ENCODE data around the gene DDB1. TPM values are rescaled to one million over a fixed set of nuclear protein-coding genes. Genes with fewer than 3 reads are reported as not detected.
"Not testable (repeated sequence)": the region's sequence is repeated elsewhere in the genome, so short reads cannot be mapped to it uniquely, and the experiment has no call there.

The DDB1 gene
- total RNA-seq, 1 donor from 2014 or later = 419 TPM

- DNase-seq (ENCODE audit: low read depth, low spot score) = no peak
Observed at GRCh38 chr11:61272731-61273130, 60.2 kb downstream of the DDB1 start.

- DNase-seq (ENCODE audit: low read depth, low spot score) = no peak
Observed at GRCh38 chr11:61270354-61271076, 62.4 kb downstream of the DDB1 start.

- DNase-seq (ENCODE audit: low read depth, low spot score) = no peak
Observed at GRCh38 chr11:61268588-61269250, 64.2 kb downstream of the DDB1 start.

GRCh38 chr11:61267437-61267841 is 65.5 kb downstream of the DDB1 start:
- DNase-seq (ENCODE audit: low read depth, low spot score) = no peak

GRCh38 chr11:61266602-61267001 is 66.3 kb downstream of the DDB1 start:
- no peak for DNase-seq (ENCODE audit: low read depth, low spot score)

- DNase-seq (ENCODE audit: low read depth, low spot score) = no peak
Observed at GRCh38 chr11:61265357-61265756, 67.5 kb downstream of the DDB1 start.

- DNase-seq (ENCODE audit: low read depth, low spot score) = no peak
Observed at GRCh38 chr11:61264795-61265194, 68.1 kb downstream of the DDB1 start.

- no peak for DNase-seq (ENCODE audit: low read depth, low spot score)
Observed at GRCh38 chr11:61264371-61264770, 68.5 kb downstream of the DDB1 start.

- no peak for DNase-seq (ENCODE audit: low read depth, low spot score)
Observed at GRCh38 chr11:61259363-61259762, 73.5 kb downstream of the DDB1 start.

- no peak for DNase-seq (ENCODE audit: low read depth, low spot score)
Observed at GRCh38 chr11:61258546-61258945, 74.4 kb downstream of the DDB1 start.

- no peak for DNase-seq (ENCODE audit: low read depth, low spot score)
Observed at GRCh38 chr11:61256710-61257482, 76.0 kb downstream of the DDB1 start.

GRCh38 chr11:61254403-61255025 is 78.4 kb downstream of the DDB1 start:
- DNase-seq (ENCODE audit: low read depth, low spot score) = peak; percentile 10

GRCh38 chr11:61252332-61252731 is 80.6 kb downstream of the DDB1 start:
- not testable (repeated sequence) for DNase-seq (ENCODE audit: low read depth, low spot score)

- not testable (repeated sequence) for DNase-seq (ENCODE audit: low read depth, low spot score)
Observed at GRCh38 chr11:61250796-61251765, 81.8 kb downstream of the DDB1 start.

Other genes starting within 250 kb of the DDB1 start
- gene CD5, start 230.6 kb downstream of the DDB1 start, total RNA-seq = not detected in 2 replicates
- 11.0 and 12.5 TPM in 2 replicates for gene VPS37C, start 171.7 kb downstream of the DDB1 start, total RNA-seq
- not detected in 2 replicates for gene PGA3, start 129.6 kb downstream of the DDB1 start, total RNA-seq
- not detected in 2 replicates for gene PGA4, start 110.8 kb downstream of the DDB1 start, total RNA-seq
- not detected in 2 replicates for gene PGA5, start 91.9 kb downstream of the DDB1 start, total RNA-seq
- gene VWCE, start 37.8 kb downstream of the DDB1 start, total RNA-seq = 1.7 TPM in 2 replicates
- 13.6 and 20.4 TPM in 2 replicates for gene TKFC, start 123 bp upstream of the DDB1 start, total RNA-seq
- gene CYB561A3, start 28.8 kb upstream of the DDB1 start, total RNA-seq = 33.8 and 41.4 TPM in 2 replicates
- gene TMEM138, start 29.3 kb upstream of the DDB1 start, total RNA-seq = 13.7 and 20.7 TPM in 2 replicates
- gene TMEM216, start 59.5 kb upstream of the DDB1 start, total RNA-seq = 8.6 and 9.0 TPM in 2 replicates
- 13.0 and 16.4 TPM in 2 replicates for gene CPSF7, start 96.9 kb upstream of the DDB1 start, total RNA-seq
- gene SDHAF2, start 97.0 kb upstream of the DDB1 start, total RNA-seq = 33.7 and 44.0 TPM in 2 replicates
- gene LRRC10B, start 175.6 kb upstream of the DDB1 start, total RNA-seq = not detected in 2 replicates
- gene SYT7, start 248.0 kb upstream of the DDB1 start, total RNA-seq = under 0.01 and 0.18 TPM in 2 replicates

Measured in pulmonary artery endothelial cell (primary cell).